ENCODE results near the gene ICAM2.

Gene ICAM2

GRCh38 chr17:64001091-64001579 is 19.3 kb downstream of the ICAM2 start:
- no peak overlapping the region for H2AFZ ChIP-seq (ENCODE audit: low read depth, low read length, severe bottlenecking)
- no peaks in the 10 kb centered on the region for H3K27me3 ChIP-seq (ENCODE audit: low read length)
- no peak overlapping the region for H3K9ac ChIP-seq (ENCODE audit: low read length)
- no peak overlapping the region for H3K27ac ChIP-seq (ENCODE audit: low read depth, low read length)
- no peak overlapping the region for H3K4me2 ChIP-seq (ENCODE audit: low read depth, low read length, poor library complexity, severe bottlenecking)
- H3K4me3 ChIP-seq (ENCODE audit: insufficient read depth, low read length, poor library complexity, severe bottlenecking), result no peak overlapping the region
- H3K79me2 ChIP-seq (ENCODE audit: insufficient read depth, low read length), result no peaks in the 10 kb centered on the region
- H3K36me3 ChIP-seq (ENCODE audit: low read length), result no peaks in the 10 kb centered on the region
- no peaks in the 10 kb centered on the region for H3K9me2 ChIP-seq (replicated peaks; ENCODE audit: insufficient read depth, low read length)
- no peaks in the 10 kb centered on the region for H3K9me3 ChIP-seq (ENCODE audit: insufficient read depth, low read length)
- H4K20me1 ChIP-seq (ENCODE audit: low read depth, low read length), result no peaks in the 10 kb centered on the region
- TF ChIP-seq CTCF (IDR thresholded peaks at IDR 0.05; ENCODE audit: insufficient read depth, low read length, poor library complexity, severe bottlenecking), result no peak
- TF ChIP-seq EZH2phosphoT487 (conservative IDR thresholded peaks at IDR 0.05; ENCODE audit: low read length), result no peak
- H3F3A ChIP-seq (ENCODE audit: insufficient read depth), result no peaks in the 10 kb centered on the region

GRCh38 chr17:63999680-64000531 is 20.5 kb downstream of the ICAM2 start:
- Histone ChIP-seq H3K9me2 (replicated peaks; ENCODE audit: insufficient read depth, low read length) (no peaks in the 10 kb centered on the region), H3K4me2 (ENCODE audit: low read depth, low read length, poor library complexity, severe bottlenecking) (no peak overlapping the region), H3F3A (ENCODE audit: insufficient read depth) (no peaks in the 10 kb centered on the region), H2AFZ (ENCODE audit: low read depth, low read length, severe bottlenecking) (no peak overlapping the region), H3K9ac (ENCODE audit: low read length) (no peak overlapping the region), H3K4me3 (ENCODE audit: insufficient read depth, low read length, poor library complexity, severe bottlenecking) (no peak overlapping the region), H3K9me3 (ENCODE audit: insufficient read depth, low read length) (no peaks in the 10 kb centered on the region), H3K36me3 (ENCODE audit: low read length) (no peaks in the 10 kb centered on the region), H3K27ac (ENCODE audit: low read depth, low read length) (no peak overlapping the region), H4K20me1 (ENCODE audit: low read depth, low read length) (no peaks in the 10 kb centered on the region), H3K79me2 (ENCODE audit: insufficient read depth, low read length) (no peaks in the 10 kb centered on the region), H3K27me3 (ENCODE audit: low read length) (no peaks in the 10 kb centered on the region)
- TF ChIP-seq CTCF (IDR thresholded peaks at IDR 0.05; ENCODE audit: insufficient read depth, low read length, poor library complexity, severe bottlenecking) (no peak), EZH2phosphoT487 (conservative IDR thresholded peaks at IDR 0.05; ENCODE audit: low read length) (no peak)

- no peaks in the 10 kb centered on the region for H4K20me1 ChIP-seq (ENCODE audit: low read depth, low read length)
- no peaks in the 10 kb centered on the region for H3K9me3 ChIP-seq (ENCODE audit: insufficient read depth, low read length)
- H3K79me2 ChIP-seq (ENCODE audit: insufficient read depth, low read length), result no peaks in the 10 kb centered on the region
- H2AFZ ChIP-seq (ENCODE audit: low read depth, low read length, severe bottlenecking), result no peak overlapping the region
- no peaks in the 10 kb centered on the region for H3F3A ChIP-seq (ENCODE audit: insufficient read depth)
- peak overlapping the region; percentile 22; the same call in 1 of the 2 replicates for H3K9ac ChIP-seq (ENCODE audit: low read length)
- no peaks in the 10 kb centered on the region for H3K36me3 ChIP-seq (ENCODE audit: low read length)
- no peaks in the 10 kb centered on the region for H3K9me2 ChIP-seq (replicated peaks; ENCODE audit: insufficient read depth, low read length)
- H3K4me2 ChIP-seq (ENCODE audit: low read depth, low read length, poor library complexity, severe bottlenecking), result peak overlapping the region; percentile 44
- H3K27me3 ChIP-seq (ENCODE audit: low read length), result no peaks in the 10 kb centered on the region
- no peak overlapping the region for H3K4me3 ChIP-seq (ENCODE audit: insufficient read depth, low read length, poor library complexity, severe bottlenecking)
- TF ChIP-seq CTCF (IDR thresholded peaks at IDR 0.05; ENCODE audit: insufficient read depth, low read length, poor library complexity, severe bottlenecking) (no peak), EZH2phosphoT487 (conservative IDR thresholded peaks at IDR 0.05; ENCODE audit: low read length) (no peak)
- no peak overlapping the region for H3K27ac ChIP-seq (ENCODE audit: low read depth, low read length)
Measured at GRCh38 chr17:63998721-63999679, 21.4 kb downstream of the ICAM2 start.
